Muscle of leg (tissue), 11 donors: Measurements from ENCODE around the gene MRC2. TPM values are rescaled to one million over a fixed set of nuclear protein-coding genes. Genes with fewer than 3 reads are reported as not detected.
"Not testable (repeated sequence)": the region's sequence is repeated elsewhere in the genome, so short reads cannot be mapped to it uniquely, and the experiment has no call there.

ENCODE experiments used
- DNase-seq: peaks from one replicate; pipeline ENCODE4 v3.0.0; 2013
- H3K27ac ChIP-seq: one replicate; pipeline ENCODE4 v1.5.1; 2013; ENCODE audit warnings: mild to moderate bottlenecking, low read length, control low read depth
- H3K27me3 ChIP-seq: one replicate; pipeline ENCODE4 v1.6.1; 2013; ENCODE audit warnings: low read length; ENCODE audit not compliant: control insufficient read depth, insufficient read depth
- H3K36me3 ChIP-seq: one replicate; pipeline ENCODE4 v1.6.1; 2013; ENCODE audit warnings: low read length; ENCODE audit not compliant: control insufficient read depth, insufficient read depth
- H3K4me1 ChIP-seq: one replicate; pipeline ENCODE4 v1.6.1; 2013; ENCODE audit warnings: low read length; ENCODE audit not compliant: control insufficient read depth, insufficient read depth
- H3K4me3 ChIP-seq: one replicate; pipeline ENCODE4 v1.5.1; 2013; ENCODE audit warnings: low read length, control low read depth
- H3K9me3 ChIP-seq: replicated peaks from 2 replicates; pipeline ENCODE4 v1.6.1; 2013; ENCODE audit warnings: low read depth, low read length; ENCODE audit not compliant: control insufficient read depth
- WGBS: methylation state at CpG from one replicate; pipeline ENCODE4 v1.1.5; 2013; ENCODE audit warnings: missing lambda C conversion rate; ENCODE audit not compliant: insufficient coverage; 5-methylcytosine and 5-hydroxymethylcytosine counted together
- polyA plus RNA-seq, 8 donors: library from polyadenylated mRNA; unstranded; fragments of 120-200 nt; gene quantifications; one replicate each; pipeline versions ENCODE4 v1.2.1 to v1.2.3, GENCODE V29; 2013; ENCODE audit warnings: inconsistent platforms in 1 of 8, low replicate concordance in 1 of 8; ENCODE audit not compliant: insufficient read length in 8 of 8, insufficient read depth in 1 of 8
- total RNA-seq: library from RNA; stranded (reverse); fragments of 120-200 nt; gene quantifications from one replicate; pipeline ENCODE4 v1.2.4, GENCODE V29; 2013

MRC2 gene
- total and polyA plus RNA-seq, 9 donors, result 115 to 206 (median 149) TPM

DNA sequence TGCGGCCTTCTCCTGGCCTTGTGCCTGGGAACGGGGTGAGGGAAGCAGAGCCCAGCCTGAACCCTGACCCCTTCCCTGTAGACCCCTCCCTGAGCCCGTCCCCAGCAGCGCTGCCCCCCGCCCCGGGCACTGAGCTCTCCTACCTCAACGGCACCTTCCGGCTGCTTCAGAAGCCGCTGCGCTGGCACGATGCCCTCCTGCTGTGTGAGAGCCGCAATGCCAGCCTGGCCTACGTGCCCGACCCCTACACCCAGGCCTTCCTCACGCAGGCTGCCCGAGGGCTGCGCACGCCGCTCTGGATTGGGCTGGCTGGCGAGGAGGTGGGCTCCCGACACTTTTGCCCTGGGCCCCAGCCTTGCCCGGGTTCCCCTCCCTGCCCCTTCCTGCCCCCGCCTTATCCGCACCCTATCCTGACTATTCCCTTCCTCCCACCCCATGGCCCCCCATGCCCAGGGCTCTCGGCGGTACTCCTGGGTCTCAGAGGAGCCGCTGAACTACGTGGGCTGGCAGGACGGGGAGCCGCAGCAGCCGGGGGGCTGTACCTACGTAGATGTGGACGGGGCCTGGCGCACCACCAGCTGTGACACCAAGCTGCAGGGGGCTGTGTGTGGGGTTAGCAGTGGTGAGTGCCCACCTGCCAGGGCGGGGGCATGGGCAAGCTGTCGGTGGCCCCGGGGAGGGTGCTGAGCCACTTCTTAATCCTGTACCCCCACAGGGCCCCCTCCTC lies 62.1 kb downstream of the MRC2 start:
- no peaks in the 10 kb centered on the region for H3K27me3 ChIP-seq
- 86% methylated on average over 35 of the region's 37 CpGs for WGBS

GRCh38 chr17:62690168-62690897 lies 62.9 kb downstream of the MRC2 start:
- Histone ChIP-seq H3K4me1 (peaks cover 10% of the 10 kb centered on the region), H3K27ac (no peak overlapping the region), H3K4me3 (no peak overlapping the region), H3K36me3 (peaks cover 32% of the 10 kb centered on the region), H3K27me3 (no peaks in the 10 kb centered on the region), H3K9me3 (no peaks in the 10 kb centered on the region)
- DNase-seq, result no peak
- 88% methylated on average over 11 of the region's 19 CpGs for WGBS

More for the DNA sequence above, 62.1 kb downstream of the MRC2 start:
- Histone ChIP-seq H3K36me3 (peaks cover 32% of the 10 kb centered on the region), H3K9me3 (no peaks in the 10 kb centered on the region), H3K4me3 (no peak overlapping the region), H3K27ac (no peak overlapping the region), H3K4me1 (peaks cover 7% of the 10 kb centered on the region)
- DNase-seq, result no peak

DNA sequence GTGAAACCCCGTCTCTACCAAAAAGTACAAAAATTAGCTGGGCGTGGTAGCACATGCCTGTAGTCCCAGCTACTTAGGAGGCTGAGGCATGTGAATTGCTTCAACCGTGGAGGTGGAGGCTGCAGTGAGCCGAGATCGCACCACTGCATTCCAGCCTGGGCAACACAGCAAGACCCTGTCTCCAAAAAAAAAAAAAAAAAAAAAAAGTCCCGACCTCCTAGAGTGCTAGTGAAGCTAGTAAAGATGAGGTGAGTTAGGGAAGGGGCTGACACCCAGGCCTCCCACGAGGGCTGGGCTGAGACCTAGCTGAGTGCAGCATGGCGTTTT lies 64.1 kb downstream of the MRC2 start:
- not testable (repeated sequence) for H3K27ac ChIP-seq, H3K27me3 ChIP-seq, H3K9me3 ChIP-seq, DNase-seq, H3K4me3 ChIP-seq
- H3K4me1 ChIP-seq, result peaks cover 11% of the 10 kb centered on the region
- H3K36me3 ChIP-seq, result peaks cover 27% of the 10 kb centered on the region
- 100% methylated on average over 1 of the region's 8 CpGs for WGBS

GRCh38 chr17:62692159-62692651 lies 64.7 kb downstream of the MRC2 start:
- Histone ChIP-seq H3K27ac (no peak overlapping the region), H3K9me3 (no peaks in the 10 kb centered on the region), H3K4me3 (no peak overlapping the region), H3K27me3 (no peaks in the 10 kb centered on the region), H3K4me1 (peaks cover 17% of the 10 kb centered on the region), H3K36me3 (peaks cover 27% of the 10 kb centered on the region)
- no peak for DNase-seq
- WGBS, result 84% methylated on average over 20 of the region's 20 CpGs

GRCh38 chr17:62692721-62693431 lies 65.4 kb downstream of the MRC2 start:
- Histone ChIP-seq H3K4me3 (no peak overlapping the region), H3K27me3 (no peaks in the 10 kb centered on the region), H3K36me3 (peaks cover 25% of the 10 kb centered on the region), H3K4me1 (peaks cover 21% of the 10 kb centered on the region), H3K9me3 (no peaks in the 10 kb centered on the region), H3K27ac (no peak overlapping the region)
- 54% methylated on average over 5 of the region's 14 CpGs for WGBS
- DNase-seq, result no peak

- Histone ChIP-seq H3K4me1 (peaks cover 18% of the 10 kb centered on the region), H3K27ac (peak overlapping the region; percentile 69), H3K9me3 (no peaks in the 10 kb centered on the region), H3K36me3 (peaks cover 20% of the 10 kb centered on the region), H3K4me3 (no peak overlapping the region), H3K27me3 (no peaks in the 10 kb centered on the region)
- 52% methylated on average over 14 of the region's 19 CpGs for WGBS
- DNase-seq, result no peak
Observed at GRCh38 chr17:62693616-62694409, 66.3 kb downstream of the MRC2 start.

GRCh38 chr17:62695093-62695738 lies 67.7 kb downstream of the MRC2 start:
- Histone ChIP-seq H3K36me3 (peaks cover 14% of the 10 kb centered on the region), H3K27ac (peak overlapping the region; percentile 69), H3K4me1 (peaks cover 17% of the 10 kb centered on the region)
- not testable (repeated sequence) for DNase-seq, H3K4me3 ChIP-seq, H3K9me3 ChIP-seq, H3K27me3 ChIP-seq
- WGBS, result 89% methylated on average over 3 of the region's 5 CpGs

- Histone ChIP-seq H3K36me3 (peaks cover 10% of the 10 kb centered on the region), H3K27ac (no peak overlapping the region), H3K9me3 (no peaks in the 10 kb centered on the region), H3K27me3 (no peaks in the 10 kb centered on the region), H3K4me1 (peaks cover 17% of the 10 kb centered on the region), H3K4me3 (no peak overlapping the region)
- WGBS, result 85% methylated on average over 10 of the region's 10 CpGs
- no peak for DNase-seq
Observed at GRCh38 chr17:62696256-62696655, 68.8 kb downstream of the MRC2 start.

DNA sequence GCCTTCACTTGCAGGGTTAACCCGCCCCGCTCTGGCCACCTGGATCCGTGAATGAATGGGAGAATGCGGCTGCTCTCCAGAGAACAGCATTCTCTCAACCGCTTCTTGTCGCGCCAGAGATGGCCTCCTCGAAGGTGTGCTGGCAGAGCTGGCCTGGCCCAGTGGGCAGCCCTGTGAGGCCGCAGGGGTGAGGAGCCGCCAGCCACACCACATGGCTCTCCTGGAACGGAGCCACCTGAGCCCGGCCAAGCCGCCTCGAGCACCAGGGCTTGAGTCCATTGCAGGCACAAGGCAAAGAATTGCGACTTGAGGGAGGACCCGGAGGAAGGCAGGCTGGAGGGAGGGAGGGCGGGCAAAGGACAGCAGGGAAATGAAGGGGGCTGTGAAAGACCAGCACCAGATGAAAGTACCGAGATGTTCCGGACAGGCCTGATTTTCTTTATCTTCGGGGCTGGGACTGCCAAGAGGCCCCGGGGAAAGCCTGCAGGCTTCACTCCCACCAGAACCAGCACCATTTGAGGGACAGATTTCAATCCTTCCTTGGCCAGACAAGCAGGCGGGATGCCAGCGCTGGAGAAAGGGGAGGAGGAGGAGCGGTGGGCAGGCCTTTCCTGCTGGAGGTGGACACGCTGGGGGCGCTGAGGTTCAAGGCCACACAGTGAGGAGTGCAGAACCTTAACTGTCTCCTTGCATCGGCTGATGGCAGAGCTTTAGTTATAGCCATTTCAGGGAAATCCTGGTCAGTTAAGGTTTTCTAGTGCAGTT lies 69.4 kb downstream of the MRC2 start:
- Histone ChIP-seq H3K27ac (no peak overlapping the region), H3K36me3 (peaks cover 7% of the 10 kb centered on the region), H3K4me3 (no peak overlapping the region), H3K9me3 (no peaks in the 10 kb centered on the region), H3K27me3 (no peaks in the 10 kb centered on the region), H3K4me1 (peaks cover 17% of the 10 kb centered on the region)
- 44% methylated on average over 24 of the region's 27 CpGs for WGBS
- DNase-seq, result no peak
